HepG2 (cell line): Measurements from ENCODE around the gene MCEE. TPM values are rescaled to one million over a fixed set of nuclear protein-coding genes. Genes with fewer than 3 reads are reported as not detected.

Experiments used
- AHR ChIP-seq: IDR thresholded peaks from 2 replicates; pipeline ENCODE4 v1.6.1; 2018; ENCODE audit warnings: missing genetic modification reagents, missing compliant biosample characterization
- MTA1 ChIP-seq: sonication (generic); formaldehyde crosslinking; IDR thresholded peaks from 2 replicates; pipeline ENCODE4 v1.4.0; 2020; ENCODE audit warnings: missing genetic modification reagents, mild to moderate bottlenecking, borderline replicate concordance
- NONO ChIP-seq, 2 experiments: fragments of 450-650 bp in 1 of 2; sonication (generic) in 1 of 2; formaldehyde crosslinking in 1 of 2; IDR thresholded peaks in 1 of 2; conservative IDR thresholded peaks in 1 of 2; 2 replicates each; pipeline versions ENCODE4 v1.6.1 to v1.8.0; 2017 to 2022; ENCODE audit warnings: mild to moderate bottlenecking in 1 of 2, missing genetic modification reagents in 1 of 2, moderate library complexity in 1 of 2
- NR2F6 ChIP-seq, 2 experiments: IDR thresholded peaks; 2 replicates each; pipeline ENCODE4 v1.6.1; 2016; ENCODE audit warnings: antibody characterized with exemption in 1 of 2, mild to moderate bottlenecking in 1 of 2
- RAD51 ChIP-seq: fragments of 450-650 bp; IDR thresholded peaks from 2 replicates; pipeline ENCODE4 v1.6.1; 2016; ENCODE audit warnings: borderline replicate concordance
- SMC3 ChIP-seq: IDR thresholded peaks from 2 replicates; pipeline ENCODE4 v1.6.1; 2011; ENCODE audit warnings: low read length, improper control_type of control experiment
- SRF ChIP-seq: IDR thresholded peaks from 2 replicates; pipeline ENCODE4 v1.6.1; 2011; ENCODE audit warnings: mild to moderate bottlenecking, low read depth, low read length, moderate library complexity
- THYN1 ChIP-seq: sonication (generic); formaldehyde crosslinking; IDR thresholded peaks from 2 replicates; pipeline ENCODE4 v1.8.1; 2023; ENCODE audit warnings: low read depth, mild to moderate bottlenecking, moderate library complexity, missing genetic modification reagents, borderline replicate concordance
- TSC22D2 ChIP-seq: sonication (generic); formaldehyde crosslinking; IDR thresholded peaks from 2 replicates; pipeline ENCODE4 v1.5.1; 2020; ENCODE audit warnings: missing genetic modification reagents, mild to moderate bottlenecking, borderline replicate concordance
- XRCC5 ChIP-seq: fragments of 200-400 bp; formaldehyde crosslinking; optimal IDR thresholded peaks from 2 replicates; pipeline ENCODE3; 2017; ENCODE audit warnings: mild to moderate bottlenecking, low read length
- ZBTB7B ChIP-seq: sonication (generic); formaldehyde crosslinking; IDR thresholded peaks from 2 replicates; pipeline ENCODE4 v1.4.0; 2020; ENCODE audit warnings: missing genetic modification reagents
- ZNF224 ChIP-seq: sonication (generic); formaldehyde crosslinking; IDR thresholded peaks from 2 replicates; pipeline ENCODE4 v1.5.0; 2020; ENCODE audit warnings: mild to moderate bottlenecking, missing genetic modification reagents
- ZNF549 ChIP-seq: sonication (generic); formaldehyde crosslinking; IDR thresholded peaks from 2 replicates; pipeline ENCODE4 v1.5.0; 2020; ENCODE audit warnings: missing genetic modification reagents
- ZNF652 ChIP-seq: IDR thresholded peaks from 2 replicates; pipeline ENCODE4 v1.6.1; 2016; ENCODE audit warnings: low read depth, borderline replicate concordance
- ZNF83 ChIP-seq: sonication (generic); formaldehyde crosslinking; IDR thresholded peaks from 2 replicates; pipeline ENCODE4 v1.4.0; 2020; ENCODE audit warnings: missing genetic modification reagents, mild to moderate bottlenecking, borderline replicate concordance
- polyA plus RNA-seq, 8 experiments: library from polyadenylated mRNA; depleted of rRNA in 3 of 8; stranded (reverse) in 7 of 8; unstranded in 1 of 8; fragments of >200 nt; fragmentation: Illumina TruSeq in 4 of 8; extraction: Trizol in 4 of 8; gene quantifications; 2 replicates each; pipeline versions ENCODE4 v1.2.1 to v1.2.3, GENCODE V29; 2011 to 2016; ENCODE audit warnings: low read depth in 4 of 8, missing spikeins in 1 of 8, mixed read lengths in 1 of 8; ENCODE audit not compliant: insufficient read depth in 1 of 8
- total RNA-seq, 5 experiments: library from RNA; depleted of rRNA; stranded (reverse); fragments of >200 nt; fragmentation: Illumina TruSeq; extraction: Trizol; gene quantifications; 2 replicates each; pipeline ENCODE4 v1.2.3, GENCODE V29; 2016; ENCODE audit warnings: low read depth in 1 of 5
- TF ChIP-seq, protein P1 (sequence below): sonication (generic); formaldehyde crosslinking; IDR thresholded peaks from 2 replicates; pipeline ENCODE4 v1.4.0; 2020; ENCODE audit warnings: missing genetic modification reagents
- TF ChIP-seq, protein P2 (sequence below): fragments of 450-650 bp; IDR thresholded peaks from 2 replicates; pipeline ENCODE4 v1.6.1; 2017; ENCODE audit warnings: mild to moderate bottlenecking
- TF ChIP-seq, protein P3 (sequence below): IDR thresholded peaks from 2 replicates; pipeline ENCODE4 v1.6.1; 2016; ENCODE audit warnings: mild to moderate bottlenecking
- TF ChIP-seq, protein P4 (sequence below): sonication (generic); formaldehyde crosslinking; IDR thresholded peaks from 2 replicates; pipeline ENCODE4 v1.5.1; 2020; ENCODE audit warnings: mild to moderate bottlenecking, moderate library complexity, missing genetic modification reagents
- TF ChIP-seq, protein P5 (sequence below): sonication (generic); formaldehyde crosslinking; IDR thresholded peaks from 2 replicates; pipeline ENCODE4 v1.4.0; 2020; ENCODE audit warnings: missing genetic modification reagents
- TF ChIP-seq, protein P6 (sequence below): sonication (generic); formaldehyde crosslinking; IDR thresholded peaks from 2 replicates; pipeline ENCODE4 v1.8.1; 2023; ENCODE audit warnings: mild to moderate bottlenecking, missing genetic modification reagents

MCEE gene
- total and polyA plus RNA-seq, 2 of the 13 experiments (the other 11 are each of a cell fraction or from before 2014, with no cell fraction given), result 32.0 to 66.9 TPM

DNA sequence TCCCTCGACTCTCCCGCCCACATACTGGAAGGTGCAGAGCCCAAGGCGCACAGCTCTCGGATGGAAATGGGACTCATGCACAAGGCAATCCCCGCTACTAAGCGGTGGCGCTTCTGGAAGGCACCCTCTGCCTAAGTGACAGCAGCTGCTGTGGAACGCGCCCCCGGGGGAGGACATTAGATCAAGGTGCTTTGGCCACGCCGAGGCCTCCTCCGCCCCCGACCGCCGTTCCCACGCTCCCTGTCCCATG, 202 bp downstream of the MCEE start (continued):
- TF ChIP-seq, protein P1, sequence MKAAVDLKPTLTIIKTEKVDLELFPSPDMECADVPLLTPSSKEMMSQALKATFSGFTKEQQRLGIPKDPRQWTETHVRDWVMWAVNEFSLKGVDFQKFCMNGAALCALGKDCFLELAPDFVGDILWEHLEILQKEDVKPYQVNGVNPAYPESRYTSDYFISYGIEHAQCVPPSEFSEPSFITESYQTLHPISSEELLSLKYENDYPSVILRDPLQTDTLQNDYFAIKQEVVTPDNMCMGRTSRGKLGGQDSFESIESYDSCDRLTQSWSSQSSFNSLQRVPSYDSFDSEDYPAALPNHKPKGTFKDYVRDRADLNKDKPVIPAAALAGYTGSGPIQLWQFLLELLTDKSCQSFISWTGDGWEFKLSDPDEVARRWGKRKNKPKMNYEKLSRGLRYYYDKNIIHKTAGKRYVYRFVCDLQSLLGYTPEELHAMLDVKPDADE (CRISPR knock-in tag), result no peak
- TF ChIP-seq NR2F6 (IDR thresholded peaks at IDR 0.05), result no peak
- TF ChIP-seq NR2F6 (CRISPR knock-in tag; IDR thresholded peaks at IDR 0.05), result no peak
- no peak for TF ChIP-seq SRF
- no peak for TF ChIP-seq SMC3
- no peak for TF ChIP-seq TSC22D2
- TF ChIP-seq ZNF549, result no peak
- no peak for TF ChIP-seq AHR
- peak; percentile 55 for TF ChIP-seq XRCC5
- TF ChIP-seq, protein P2, sequence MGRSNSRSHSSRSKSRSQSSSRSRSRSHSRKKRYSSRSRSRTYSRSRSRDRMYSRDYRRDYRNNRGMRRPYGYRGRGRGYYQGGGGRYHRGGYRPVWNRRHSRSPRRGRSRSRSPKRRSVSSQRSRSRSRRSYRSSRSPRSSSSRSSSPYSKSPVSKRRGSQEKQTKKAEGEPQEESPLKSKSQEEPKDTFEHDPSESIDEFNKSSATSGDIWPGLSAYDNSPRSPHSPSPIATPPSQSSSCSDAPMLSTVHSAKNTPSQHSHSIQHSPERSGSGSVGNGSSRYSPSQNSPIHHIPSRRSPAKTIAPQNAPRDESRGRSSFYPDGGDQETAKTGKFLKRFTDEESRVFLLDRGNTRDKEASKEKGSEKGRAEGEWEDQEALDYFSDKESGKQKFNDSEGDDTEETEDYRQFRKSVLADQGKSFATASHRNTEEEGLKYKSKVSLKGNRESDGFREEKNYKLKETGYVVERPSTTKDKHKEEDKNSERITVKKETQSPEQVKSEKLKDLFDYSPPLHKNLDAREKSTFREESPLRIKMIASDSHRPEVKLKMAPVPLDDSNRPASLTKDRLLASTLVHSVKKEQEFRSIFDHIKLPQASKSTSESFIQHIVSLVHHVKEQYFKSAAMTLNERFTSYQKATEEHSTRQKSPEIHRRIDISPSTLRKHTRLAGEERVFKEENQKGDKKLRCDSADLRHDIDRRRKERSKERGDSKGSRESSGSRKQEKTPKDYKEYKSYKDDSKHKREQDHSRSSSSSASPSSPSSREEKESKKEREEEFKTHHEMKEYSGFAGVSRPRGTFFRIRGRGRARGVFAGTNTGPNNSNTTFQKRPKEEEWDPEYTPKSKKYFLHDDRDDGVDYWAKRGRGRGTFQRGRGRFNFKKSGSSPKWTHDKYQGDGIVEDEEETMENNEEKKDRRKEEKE, result no peak
- TF ChIP-seq ZNF83 (CRISPR knock-in tag), result peak; percentile 90; the same call in 1 of the 2 replicates
- TF ChIP-seq ZNF652 (CRISPR knock-in tag), result no peak
- no peak for TF ChIP-seq ZBTB7B (CRISPR knock-in tag)
- TF ChIP-seq, protein P3, sequence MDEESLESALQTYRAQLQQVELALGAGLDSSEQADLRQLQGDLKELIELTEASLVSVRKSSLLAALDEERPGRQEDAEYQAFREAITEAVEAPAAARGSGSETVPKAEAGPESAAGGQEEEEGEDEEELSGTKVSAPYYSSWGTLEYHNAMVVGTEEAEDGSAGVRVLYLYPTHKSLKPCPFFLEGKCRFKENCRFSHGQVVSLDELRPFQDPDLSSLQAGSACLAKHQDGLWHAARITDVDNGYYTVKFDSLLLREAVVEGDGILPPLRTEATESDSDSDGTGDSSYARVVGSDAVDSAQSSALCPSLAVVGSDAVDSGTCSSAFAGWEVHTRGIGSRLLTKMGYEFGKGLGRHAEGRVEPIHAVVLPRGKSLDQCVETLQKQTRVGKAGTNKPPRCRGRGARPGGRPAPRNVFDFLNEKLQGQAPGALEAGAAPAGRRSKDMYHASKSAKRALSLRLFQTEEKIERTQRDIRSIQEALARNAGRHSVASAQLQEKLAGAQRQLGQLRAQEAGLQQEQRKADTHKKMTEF, result no peak
- no peak for TF ChIP-seq ZNF224
- TF ChIP-seq, protein P4, sequence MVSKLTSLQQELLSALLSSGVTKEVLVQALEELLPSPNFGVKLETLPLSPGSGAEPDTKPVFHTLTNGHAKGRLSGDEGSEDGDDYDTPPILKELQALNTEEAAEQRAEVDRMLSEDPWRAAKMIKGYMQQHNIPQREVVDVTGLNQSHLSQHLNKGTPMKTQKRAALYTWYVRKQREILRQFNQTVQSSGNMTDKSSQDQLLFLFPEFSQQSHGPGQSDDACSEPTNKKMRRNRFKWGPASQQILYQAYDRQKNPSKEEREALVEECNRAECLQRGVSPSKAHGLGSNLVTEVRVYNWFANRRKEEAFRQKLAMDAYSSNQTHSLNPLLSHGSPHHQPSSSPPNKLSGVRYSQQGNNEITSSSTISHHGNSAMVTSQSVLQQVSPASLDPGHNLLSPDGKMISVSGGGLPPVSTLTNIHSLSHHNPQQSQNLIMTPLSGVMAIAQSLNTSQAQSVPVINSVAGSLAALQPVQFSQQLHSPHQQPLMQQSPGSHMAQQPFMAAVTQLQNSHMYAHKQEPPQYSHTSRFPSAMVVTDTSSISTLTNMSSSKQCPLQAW (CRISPR knock-in tag), result 0 out of 2 replicates have a peak, but pooled peaks have one; percentile 69
- TF ChIP-seq THYN1 (CRISPR knock-in tag), result no peak
- no peak for TF ChIP-seq NONO (IDR thresholded peaks at IDR 0.05)
- no peak for TF ChIP-seq NONO (CRISPR knock-in tag; conservative IDR thresholded peaks at IDR 0.05)
- 0 out of 2 replicates have a peak, but pooled peaks have one; percentile 62 for TF ChIP-seq MTA1 (CRISPR knock-in tag)
- TF ChIP-seq, protein P5, sequence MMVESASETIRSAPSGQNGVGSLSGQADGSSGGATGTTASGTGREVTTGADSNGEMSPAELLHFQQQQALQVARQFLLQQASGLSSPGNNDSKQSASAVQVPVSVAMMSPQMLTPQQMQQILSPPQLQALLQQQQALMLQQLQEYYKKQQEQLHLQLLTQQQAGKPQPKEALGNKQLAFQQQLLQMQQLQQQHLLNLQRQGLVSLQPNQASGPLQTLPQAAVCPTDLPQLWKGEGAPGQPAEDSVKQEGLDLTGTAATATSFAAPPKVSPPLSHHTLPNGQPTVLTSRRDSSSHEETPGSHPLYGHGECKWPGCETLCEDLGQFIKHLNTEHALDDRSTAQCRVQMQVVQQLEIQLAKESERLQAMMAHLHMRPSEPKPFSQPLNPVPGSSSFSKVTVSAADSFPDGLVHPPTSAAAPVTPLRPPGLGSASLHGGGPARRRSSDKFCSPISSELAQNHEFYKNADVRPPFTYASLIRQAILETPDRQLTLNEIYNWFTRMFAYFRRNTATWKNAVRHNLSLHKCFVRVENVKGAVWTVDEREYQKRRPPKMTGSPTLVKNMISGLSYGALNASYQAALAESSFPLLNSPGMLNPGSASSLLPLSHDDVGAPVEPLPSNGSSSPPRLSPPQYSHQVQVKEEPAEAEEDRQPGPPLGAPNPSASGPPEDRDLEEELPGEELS (CRISPR knock-in tag), result 0 out of 2 replicates have a peak, but pooled peaks have one; percentile 51
- no peak for TF ChIP-seq RAD51
- TF ChIP-seq, protein P6, sequence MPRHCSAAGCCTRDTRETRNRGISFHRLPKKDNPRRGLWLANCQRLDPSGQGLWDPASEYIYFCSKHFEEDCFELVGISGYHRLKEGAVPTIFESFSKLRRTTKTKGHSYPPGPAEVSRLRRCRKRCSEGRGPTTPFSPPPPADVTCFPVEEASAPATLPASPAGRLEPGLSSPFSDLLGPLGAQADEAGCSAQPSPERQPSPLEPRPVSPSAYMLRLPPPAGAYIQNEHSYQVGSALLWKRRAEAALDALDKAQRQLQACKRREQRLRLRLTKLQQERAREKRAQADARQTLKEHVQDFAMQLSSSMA (CRISPR knock-in tag), result no peak
